ENCODE data around the gene HSPA12A. TPM values are rescaled to one million over a fixed set of nuclear protein-coding genes. Genes with fewer than 3 reads are reported as not detected.

Gene HSPA12A
- total RNA-seq, 2 experiments from 2014 or later = 0.08 TPM; not detected in 1

GRCh38 chr10:116646502-116646901, 95.9 kb downstream of the HSPA12A start:
- POLR2A ChIA-PET = no interaction called here
- no peak for DNase-seq
- no peak overlapping the region for H3K27ac Mint-ChIP-seq
- H3K27me3 Mint-ChIP-seq = peaks cover 16% of the 10 kb centered on the region
- CTCF ChIA-PET = no interaction called here
- no peaks in the 10 kb centered on the region for H3K4me1 Mint-ChIP-seq
- no peaks in the 10 kb centered on the region for H3K36me3 Mint-ChIP-seq (ENCODE audit: low read depth)
- no peak overlapping the region for H3K4me3 Mint-ChIP-seq
- H3K9me3 Mint-ChIP-seq = no peaks in the 10 kb centered on the region

DNA sequence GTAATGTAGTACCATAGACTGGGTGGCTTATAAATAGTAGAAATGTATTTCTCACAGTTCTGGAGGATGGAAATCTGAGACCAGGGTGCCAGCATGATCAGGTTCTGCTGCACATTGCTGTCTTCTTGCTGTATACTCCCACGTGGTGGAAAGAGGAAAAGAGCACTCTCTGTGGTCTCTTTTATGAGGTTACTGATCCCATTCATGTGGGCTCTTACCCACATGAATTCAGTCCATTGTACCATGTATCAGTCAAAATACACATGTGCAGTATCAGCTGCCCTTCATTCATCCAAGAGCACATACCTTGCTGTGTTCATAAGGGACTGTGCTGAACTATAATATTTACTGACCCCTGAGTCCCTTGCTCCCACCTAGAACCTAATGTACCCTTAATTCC, 104.5 kb downstream of the HSPA12A start:
- peaks cover 16% of the 10 kb centered on the region for H3K27me3 Mint-ChIP-seq
- H3K36me3 Mint-ChIP-seq (ENCODE audit: low read depth) = no peaks in the 10 kb centered on the region
- DNase-seq = no peak
- no peak overlapping the region for H3K27ac Mint-ChIP-seq
- H3K4me3 Mint-ChIP-seq = no peak overlapping the region
- CTCF ChIA-PET = no interaction called here
- H3K9me3 Mint-ChIP-seq = no peaks in the 10 kb centered on the region
- H3K4me1 Mint-ChIP-seq = no peaks in the 10 kb centered on the region
- POLR2A ChIA-PET = no interaction called here

DNA sequence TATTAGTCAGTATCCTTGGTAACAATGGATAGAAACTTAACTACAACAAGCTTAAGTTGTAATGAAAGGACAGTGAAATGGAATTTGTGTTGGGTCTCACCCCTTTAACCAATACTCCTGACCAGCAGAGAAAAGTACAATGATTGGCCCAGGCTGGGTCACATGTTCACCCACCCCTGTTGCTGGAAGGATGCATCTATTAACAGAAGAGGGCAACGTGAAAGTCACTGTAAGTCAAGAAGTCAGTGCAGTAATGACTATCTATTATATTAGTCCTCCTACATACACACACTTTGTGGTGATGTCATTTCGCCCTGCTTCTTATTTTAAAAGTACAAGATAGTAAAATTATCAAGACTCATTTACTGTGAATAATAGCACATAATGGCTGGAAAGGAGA, 105.4 kb downstream of the HSPA12A start:
- ChIA-PET CTCF (no interaction called here), POLR2A (no interaction called here)
- DNase-seq = no peak

DNA sequence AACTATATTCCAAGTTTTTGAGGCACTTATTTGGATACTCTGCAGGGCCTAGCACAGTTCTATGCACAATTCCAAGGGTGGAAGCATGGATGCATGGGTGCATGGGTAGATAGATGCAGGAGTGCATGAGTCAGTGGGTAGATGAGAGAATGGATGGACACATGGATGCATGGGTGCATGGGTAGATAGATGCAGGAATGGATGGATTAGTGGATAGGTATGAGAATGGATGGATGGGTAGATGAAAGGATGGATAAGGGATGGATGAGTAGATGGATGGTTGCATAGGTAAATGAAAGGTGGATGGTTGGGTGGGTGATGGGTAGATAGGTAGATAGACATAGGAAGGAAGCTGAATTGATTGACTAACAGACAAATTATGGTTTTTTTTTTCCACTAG, 106.0 kb downstream of the HSPA12A start:
- Mint-ChIP-seq H3K4me1 (no peaks in the 10 kb centered on the region), H3K27ac (no peak overlapping the region), H3K9me3 (no peaks in the 10 kb centered on the region), H3K27me3 (peaks cover 13% of the 10 kb centered on the region), H3K36me3 (ENCODE audit: low read depth) (no peaks in the 10 kb centered on the region), H3K4me3 (no peak overlapping the region)
- ChIA-PET CTCF (no interaction called here), POLR2A (no interaction called here)
- no peak for DNase-seq

More for the DNA sequence above, 105.4 kb downstream of the HSPA12A start:
- Mint-ChIP-seq H3K9me3 (no peaks in the 10 kb centered on the region), H3K4me3 (no peak overlapping the region), H3K36me3 (ENCODE audit: low read depth) (no peaks in the 10 kb centered on the region), H3K4me1 (no peaks in the 10 kb centered on the region), H3K27me3 (peaks cover 13% of the 10 kb centered on the region), H3K27ac (no peak overlapping the region)

DNA sequence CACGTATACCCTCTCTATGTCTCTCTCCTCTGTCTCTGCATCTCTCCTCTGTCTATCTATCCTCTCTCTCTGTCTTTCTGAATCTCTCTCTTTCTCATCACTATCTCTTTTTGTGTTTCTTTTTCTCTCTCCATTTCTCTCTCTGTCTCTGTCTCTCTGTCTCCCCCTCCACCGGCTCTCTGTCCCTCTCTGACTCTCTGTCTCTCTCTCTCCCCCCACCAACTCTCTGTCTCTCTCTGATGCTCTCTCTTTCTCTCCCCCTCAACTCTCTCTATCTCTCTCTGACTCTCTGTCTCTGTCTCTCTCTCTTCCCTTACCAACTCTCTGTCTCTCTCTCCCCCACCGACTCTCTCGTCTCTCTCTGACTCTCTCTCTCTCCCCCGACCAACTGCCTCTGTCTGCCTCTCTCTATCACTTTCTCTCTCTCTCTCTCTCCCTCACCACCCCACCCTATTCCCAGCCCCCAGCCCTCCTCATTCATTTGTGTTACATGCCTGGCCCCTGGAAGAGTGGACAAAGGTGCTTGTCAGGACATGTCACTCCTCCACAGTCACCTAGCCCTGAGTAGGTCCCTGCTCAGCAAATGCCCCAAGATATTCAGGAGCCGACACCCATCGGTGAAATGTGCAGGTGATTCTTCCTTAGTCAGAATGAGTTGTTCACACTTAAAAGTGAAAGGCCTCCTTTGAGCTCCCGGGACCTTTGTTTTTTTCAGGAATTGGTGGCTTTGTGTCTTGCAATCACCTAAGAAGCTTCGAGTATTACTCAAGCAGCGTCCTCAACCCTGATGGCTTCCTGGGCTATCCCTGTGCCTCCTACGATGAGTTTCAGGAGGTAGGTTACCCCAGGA, 108.0 kb downstream of the HSPA12A start:
- no peaks in the 10 kb centered on the region for H3K9me3 Mint-ChIP-seq
- H3K4me1 Mint-ChIP-seq = no peaks in the 10 kb centered on the region
- POLR2A ChIA-PET = no interaction called here
- DNase-seq = no peak
- H3K4me3 Mint-ChIP-seq = no peak overlapping the region
- no peak overlapping the region for H3K27ac Mint-ChIP-seq
- no peaks in the 10 kb centered on the region for H3K36me3 Mint-ChIP-seq (ENCODE audit: low read depth)
- H3K27me3 Mint-ChIP-seq = peaks cover 7% of the 10 kb centered on the region
- CTCF ChIA-PET = no interaction called here

- peaks cover 14% of the 10 kb centered on the region for H3K27me3 Mint-ChIP-seq
- H3K4me3 Mint-ChIP-seq = no peak overlapping the region
- H3K9me3 Mint-ChIP-seq = no peaks in the 10 kb centered on the region
- H3K36me3 Mint-ChIP-seq (ENCODE audit: low read depth) = no peaks in the 10 kb centered on the region
- no peak for DNase-seq
- CTCF ChIA-PET = no interaction called here
- H3K27ac Mint-ChIP-seq = no peak overlapping the region
- POLR2A ChIA-PET = no interaction called here
- H3K4me1 Mint-ChIP-seq = no peaks in the 10 kb centered on the region
These were observed 109.2 kb downstream of the HSPA12A start for GRCh38 chr10:116633216-116633600.

GRCh38 chr10:116632596-116633215, 109.7 kb downstream of the HSPA12A start:
- CTCF ChIA-PET = no interaction called here
- POLR2A ChIA-PET = no interaction called here

GRCh38 chr10:116631871-116632295, 110.5 kb downstream of the HSPA12A start:
- CTCF ChIA-PET = no interaction called here
- H3K4me1 Mint-ChIP-seq = no peaks in the 10 kb centered on the region
- no peaks in the 10 kb centered on the region for H3K9me3 Mint-ChIP-seq
- H3K4me3 Mint-ChIP-seq = no peak overlapping the region
- no peaks in the 10 kb centered on the region for H3K36me3 Mint-ChIP-seq (ENCODE audit: low read depth)
- DNase-seq = no peak
- POLR2A ChIA-PET = no interaction called here
- no peak overlapping the region for H3K27ac Mint-ChIP-seq
- peaks cover 17% of the 10 kb centered on the region for H3K27me3 Mint-ChIP-seq

More at GRCh38 chr10:116632596-116633215, 109.7 kb downstream of the HSPA12A start:
- no peak overlapping the region for H3K4me3 Mint-ChIP-seq
- H3K27me3 Mint-ChIP-seq = peaks cover 16% of the 10 kb centered on the region
- no peak for DNase-seq
- no peaks in the 10 kb centered on the region for H3K4me1 Mint-ChIP-seq
- H3K9me3 Mint-ChIP-seq = no peaks in the 10 kb centered on the region
- no peak overlapping the region for H3K27ac Mint-ChIP-seq
- no peaks in the 10 kb centered on the region for H3K36me3 Mint-ChIP-seq (ENCODE audit: low read depth)

- no peak for DNase-seq
- Mint-ChIP-seq H3K27me3 (peaks cover 22% of the 10 kb centered on the region), H3K36me3 (ENCODE audit: low read depth) (no peaks in the 10 kb centered on the region), H3K4me1 (no peaks in the 10 kb centered on the region), H3K9me3 (no peaks in the 10 kb centered on the region), H3K27ac (no peak overlapping the region), H3K4me3 (no peak overlapping the region)
- POLR2A ChIA-PET = no interaction called here
- CTCF ChIA-PET = interaction anchor here (0.6 kb wide), 1 partner anchor 1470 kb away, joined by 3 read pairs; no protein-coding TSS in a partner anchor
These were observed 112.3 kb downstream of the HSPA12A start for GRCh38 chr10:116630020-116630419.

GRCh38 chr10:116629340-116629739, 113.0 kb downstream of the HSPA12A start:
- CTCF ChIA-PET = interaction anchor here (0.6 kb wide), 1 partner anchor 1469 kb away, joined by 3 read pairs; no protein-coding TSS in a partner anchor
- Mint-ChIP-seq H3K9me3 (no peaks in the 10 kb centered on the region), H3K27me3 (peaks cover 25% of the 10 kb centered on the region), H3K27ac (no peak overlapping the region), H3K36me3 (ENCODE audit: low read depth) (no peaks in the 10 kb centered on the region), H3K4me1 (no peaks in the 10 kb centered on the region), H3K4me3 (no peak overlapping the region)
- no peak for DNase-seq
- POLR2A ChIA-PET = no interaction called here

GRCh38 chr10:116627386-116627933, 114.9 kb downstream of the HSPA12A start:
- peaks cover 25% of the 10 kb centered on the region for H3K27me3 Mint-ChIP-seq

DNA sequence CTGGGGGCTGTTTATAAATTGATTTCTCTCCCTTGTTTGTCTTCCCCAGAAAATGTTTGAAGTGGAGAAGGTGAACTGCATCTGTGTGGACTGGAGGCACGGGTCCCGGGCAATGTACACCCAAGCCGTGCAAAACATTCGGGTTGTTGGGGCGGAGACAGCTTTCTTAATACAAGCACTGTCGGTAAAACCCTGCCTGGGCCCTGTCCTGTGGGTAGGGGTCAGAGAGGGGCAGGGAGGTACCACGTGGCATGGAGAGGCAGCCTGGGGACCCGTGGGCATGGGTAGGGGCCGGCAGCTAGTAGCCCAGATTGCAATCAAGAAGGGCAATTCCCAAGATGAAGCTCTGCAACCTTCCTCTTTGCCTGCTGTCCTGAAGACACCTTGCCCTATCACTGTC, 115.6 kb downstream of the HSPA12A start:
- Mint-ChIP-seq H3K4me1 (no peaks in the 10 kb centered on the region), H3K4me3 (no peak overlapping the region), H3K27ac (no peak overlapping the region), H3K36me3 (ENCODE audit: low read depth) (no peaks in the 10 kb centered on the region), H3K9me3 (no peaks in the 10 kb centered on the region), H3K27me3 (peaks cover 25% of the 10 kb centered on the region)
- CTCF ChIA-PET = no interaction called here
- POLR2A ChIA-PET = no interaction called here
- DNase-seq = no peak

More at GRCh38 chr10:116627386-116627933, 114.9 kb downstream of the HSPA12A start:
- Mint-ChIP-seq H3K4me1 (no peaks in the 10 kb centered on the region), H3K27ac (no peak overlapping the region), H3K36me3 (ENCODE audit: low read depth) (no peaks in the 10 kb centered on the region), H3K9me3 (no peaks in the 10 kb centered on the region), H3K4me3 (no peak overlapping the region)
- DNase-seq = no peak
- ChIA-PET CTCF (no interaction called here), POLR2A (no interaction called here)

GRCh38 chr10:116625845-116626244, 116.5 kb downstream of the HSPA12A start:
- no peaks in the 10 kb centered on the region for H3K4me1 Mint-ChIP-seq
- ChIA-PET POLR2A (no interaction called here), CTCF (no interaction called here)
- no peak for DNase-seq
- H3K27ac Mint-ChIP-seq = no peak overlapping the region
- peaks cover 24% of the 10 kb centered on the region for H3K27me3 Mint-ChIP-seq
- no peaks in the 10 kb centered on the region for H3K36me3 Mint-ChIP-seq (ENCODE audit: low read depth)
- H3K4me3 Mint-ChIP-seq = no peak overlapping the region
- no peaks in the 10 kb centered on the region for H3K9me3 Mint-ChIP-seq
